ENCODE measurements around the gene PPP4R3A. TPM values are rescaled to one million over a fixed set of nuclear protein-coding genes. Genes with fewer than 3 reads are reported as not detected.
"Not testable (repeated sequence)": the region's sequence is repeated elsewhere in the genome, so short reads cannot be mapped to it uniquely, and the experiment has no call there.

Gene PPP4R3A
- total RNA-seq, 1 donor from 2014 or later = 111 TPM

DNA sequence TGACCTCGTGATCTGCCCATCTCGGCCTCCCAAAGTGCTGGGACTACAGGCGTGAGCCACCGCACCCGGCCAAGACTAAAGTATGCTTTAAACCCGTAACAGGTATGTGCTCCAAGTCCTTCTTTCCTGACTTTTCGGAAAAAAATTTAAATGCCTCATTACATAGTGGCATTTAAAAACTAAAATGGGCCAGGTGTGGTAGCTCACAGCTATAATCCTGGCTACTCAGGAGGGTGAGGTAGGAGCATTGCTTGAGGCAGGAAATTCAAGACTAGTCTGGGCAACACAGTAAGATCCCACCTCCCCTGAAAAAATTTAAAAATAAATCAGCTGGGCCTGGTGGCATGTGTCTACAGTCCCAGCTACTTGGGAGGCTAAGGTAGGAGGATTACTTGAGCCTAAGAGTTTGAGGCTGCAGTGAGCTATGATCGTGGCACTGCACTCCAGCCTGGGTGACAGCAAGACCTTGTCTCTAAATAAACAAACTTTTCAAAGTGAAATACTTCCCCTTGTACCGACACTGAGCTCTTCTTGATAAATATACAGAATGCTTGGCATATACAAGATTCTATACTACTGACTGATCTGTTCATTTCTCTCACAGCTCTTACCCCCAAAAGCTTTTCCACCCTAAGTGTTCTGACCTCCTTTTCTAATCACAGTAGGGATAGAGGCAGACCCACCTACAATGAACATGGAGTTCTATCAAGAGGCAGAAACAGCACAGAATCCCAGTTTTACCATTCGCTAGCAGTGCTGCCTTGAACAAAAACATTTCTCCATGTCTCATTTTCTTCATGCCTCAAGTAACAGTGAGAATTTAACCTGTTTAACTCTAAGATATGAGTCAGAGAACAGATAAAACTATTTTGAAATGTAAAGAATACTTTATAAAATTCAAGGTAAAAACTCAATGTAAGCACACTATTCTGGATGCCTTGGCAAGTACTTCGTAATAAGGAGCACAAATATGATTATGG, 7.9 kb downstream of the PPP4R3A start:
- Mint-ChIP-seq H3K27me3 (no peaks in the 10 kb centered on the region), H3K9me3 (no peaks in the 10 kb centered on the region), H3K4me1 (ENCODE audit: unreplicated experiment) (peaks cover 10% of the 10 kb centered on the region), H3K27ac (no peak overlapping the region), H3K4me3 (no peak overlapping the region), H3K36me3 (peaks cover 32% of the 10 kb centered on the region)
- DNase-seq (ENCODE audit: extremely low spot score, unreplicated experiment) = no peak
- TF ChIP-seq CTCF (conservative IDR thresholded peaks at IDR 0.05) = no peak

DNA sequence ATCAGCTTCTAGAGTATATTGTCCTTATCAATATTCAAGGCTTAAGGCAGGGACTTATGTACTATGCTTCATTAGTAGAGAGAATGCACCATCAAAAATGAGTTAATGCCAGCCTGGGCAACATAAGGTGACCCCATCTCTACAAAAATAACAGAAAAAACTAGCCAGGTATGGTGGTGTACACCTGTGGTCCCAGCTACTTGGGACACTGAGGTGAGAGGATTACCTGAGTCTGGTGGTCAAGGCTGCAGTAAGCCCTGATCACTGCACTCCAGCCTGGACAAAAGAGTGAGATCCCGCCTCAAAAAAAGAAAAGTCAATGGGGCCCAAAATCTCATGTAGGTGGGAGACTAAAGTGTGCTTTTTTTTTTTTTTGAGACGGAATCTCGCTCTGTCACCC, 8.8 kb downstream of the PPP4R3A start:
- no peak for DNase-seq (ENCODE audit: extremely low spot score, unreplicated experiment)
- Mint-ChIP-seq H3K27ac (no peak overlapping the region), H3K4me3 (no peak overlapping the region), H3K27me3 (no peaks in the 10 kb centered on the region), H3K9me3 (no peaks in the 10 kb centered on the region), H3K36me3 (peaks cover 29% of the 10 kb centered on the region), H3K4me1 (ENCODE audit: unreplicated experiment) (peaks cover 18% of the 10 kb centered on the region)
- TF ChIP-seq CTCF (conservative IDR thresholded peaks at IDR 0.05) = no peak

DNA sequence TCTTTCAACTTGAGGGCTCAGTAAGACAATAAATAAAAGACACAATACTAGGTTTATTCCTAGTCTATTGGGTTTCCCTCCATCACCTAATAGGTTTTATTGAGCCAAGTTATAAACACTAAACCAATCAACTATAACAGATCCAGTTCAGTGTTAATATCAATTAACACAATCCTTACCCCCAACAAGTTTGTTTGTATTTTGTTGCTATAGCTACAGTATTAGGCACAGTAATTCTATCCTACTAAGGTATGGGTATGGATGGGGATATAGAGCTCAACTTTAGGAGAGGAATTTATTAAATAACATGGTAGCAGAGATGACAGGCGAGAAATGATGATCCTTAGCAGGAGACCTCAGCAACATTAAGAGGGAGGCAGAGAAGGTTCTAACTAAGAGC, 13.3 kb downstream of the PPP4R3A start:
- peaks cover 30% of the 10 kb centered on the region for H3K4me1 Mint-ChIP-seq (ENCODE audit: unreplicated experiment)
- peaks cover 20% of the 10 kb centered on the region for H3K36me3 Mint-ChIP-seq
- H3K27me3 Mint-ChIP-seq = no peaks in the 10 kb centered on the region
- TF ChIP-seq CTCF (conservative IDR thresholded peaks at IDR 0.05) = no peak
- DNase-seq (ENCODE audit: extremely low spot score, unreplicated experiment) = no peak
- no peaks in the 10 kb centered on the region for H3K9me3 Mint-ChIP-seq
- peak overlapping the region; percentile 14 for H3K27ac Mint-ChIP-seq
- peak overlapping the region; percentile 26 for H3K4me3 Mint-ChIP-seq

DNA sequence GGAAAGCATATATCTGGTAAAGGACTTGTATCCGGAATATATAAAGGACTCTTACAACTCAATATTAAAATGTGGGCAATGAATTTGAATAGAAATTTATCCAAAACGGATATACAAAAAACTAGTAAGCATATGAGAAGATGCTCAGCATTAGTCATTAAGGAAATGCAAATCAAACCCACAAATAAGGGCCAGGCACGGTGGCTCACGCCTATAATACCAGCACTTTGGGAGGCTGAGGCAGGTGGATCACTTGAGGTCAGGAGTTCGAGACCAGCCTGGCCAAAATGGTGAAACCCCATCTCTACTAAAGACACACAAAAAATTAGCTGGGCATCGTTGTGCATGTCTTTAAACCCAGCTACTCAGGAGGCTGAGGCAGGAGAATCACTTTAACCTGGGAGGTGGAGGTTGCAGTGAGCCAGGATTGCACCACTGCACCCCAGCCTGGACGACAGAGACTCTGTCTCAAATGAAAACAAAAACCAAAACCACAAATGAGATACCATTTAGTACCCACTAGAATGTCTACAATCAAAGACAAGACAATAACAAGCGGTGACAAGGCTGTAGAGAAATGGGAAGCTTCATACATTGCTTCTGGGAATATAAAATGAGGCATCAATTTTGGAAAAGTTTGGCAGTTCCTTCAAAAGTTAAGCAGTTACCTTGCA, 15.6 kb downstream of the PPP4R3A start:
- DNase-seq (ENCODE audit: extremely low spot score, unreplicated experiment); H3K27ac Mint-ChIP-seq; H3K9me3 Mint-ChIP-seq; H3K27me3 Mint-ChIP-seq; H3K4me3 Mint-ChIP-seq: not testable (repeated sequence)
- Mint-ChIP-seq H3K36me3 (peaks cover 22% of the 10 kb centered on the region), H3K4me1 (ENCODE audit: unreplicated experiment) (peaks cover 30% of the 10 kb centered on the region)

- no peak for DNase-seq (ENCODE audit: extremely low spot score, unreplicated experiment)
- no peak overlapping the region for H3K27ac Mint-ChIP-seq
- H3K4me3 Mint-ChIP-seq = no peak overlapping the region
- no peak for TF ChIP-seq CTCF (conservative IDR thresholded peaks at IDR 0.05)
- peaks cover 30% of the 10 kb centered on the region for H3K4me1 Mint-ChIP-seq (ENCODE audit: unreplicated experiment)
- H3K36me3 Mint-ChIP-seq = peaks cover 24% of the 10 kb centered on the region
- no peaks in the 10 kb centered on the region for H3K27me3 Mint-ChIP-seq
- no peaks in the 10 kb centered on the region for H3K9me3 Mint-ChIP-seq
These were observed 16.9 kb downstream of the PPP4R3A start for GRCh38 chr14:91493169-91493568.

DNA sequence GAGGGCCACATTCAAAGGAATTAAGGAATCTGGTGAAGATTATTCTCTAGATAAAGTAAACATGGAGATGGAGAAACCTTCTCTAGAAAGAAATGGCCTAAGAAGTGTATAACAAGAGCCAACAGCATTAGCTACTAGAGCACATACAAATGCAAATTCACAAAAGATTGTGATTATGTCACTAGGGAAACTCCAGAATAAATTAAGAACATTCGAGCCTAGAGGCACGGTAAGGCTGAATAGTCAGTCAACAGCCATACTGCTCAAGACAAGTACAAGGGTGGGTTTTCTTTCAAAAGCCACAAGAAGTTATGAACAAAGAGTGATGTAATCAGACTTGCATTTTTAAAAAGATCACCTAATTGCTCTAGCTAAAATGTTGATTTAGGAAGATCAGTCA, 25.4 kb downstream of the PPP4R3A start:
- Mint-ChIP-seq H3K27me3 (no peaks in the 10 kb centered on the region), H3K4me3 (no peak overlapping the region), H3K9me3 (no peaks in the 10 kb centered on the region), H3K4me1 (ENCODE audit: unreplicated experiment) (no peaks in the 10 kb centered on the region), H3K27ac (no peak overlapping the region), H3K36me3 (peaks cover 45% of the 10 kb centered on the region)
- TF ChIP-seq CTCF (conservative IDR thresholded peaks at IDR 0.05) = no peak
- DNase-seq (ENCODE audit: extremely low spot score, unreplicated experiment) = no peak

Measured in type B pancreatic cell (in vitro differentiated cells).